Stimulated activated CD8-positive, alpha-beta memory T cell treated with anti-CD3 and anti-CD28 coated beads, Interleukin-12 subunit alpha, Interleukin-12 subunit beta, amount 100 ng/mL, for 4 hours (primary cell): ENCODE measurements around the gene SYDE2.

ENCODE experiments used
- DNase-seq: peaks from one replicate; pipeline ENCODE4 v3.0.0-alpha.2; 2020; ENCODE audit warnings: low read depth

The SYDE2 gene

GRCh38 chr1:85125891-85126290 is 74.9 kb downstream of the SYDE2 start:
- DNase-seq, result no peak

- no peak for DNase-seq
Measured at GRCh38 chr1:85124091-85124490, 76.7 kb downstream of the SYDE2 start.

- DNase-seq, result no peak
Measured at GRCh38 chr1:85122169-85122568, 78.6 kb downstream of the SYDE2 start.

- DNase-seq, result no peak
Measured at GRCh38 chr1:85121744-85122143, 79.1 kb downstream of the SYDE2 start.

- DNase-seq, result no peak
Measured at GRCh38 chr1:85118751-85119150, 82.1 kb downstream of the SYDE2 start.

- no peak for DNase-seq
Measured at GRCh38 chr1:85116856-85117255, 84.0 kb downstream of the SYDE2 start.

GRCh38 chr1:85115933-85116332 is 84.9 kb downstream of the SYDE2 start:
- DNase-seq, result no peak

- DNase-seq, result no peak
Measured at GRCh38 chr1:85111695-85112094, 89.1 kb downstream of the SYDE2 start.

GRCh38 chr1:85109475-85109874 is 91.3 kb downstream of the SYDE2 start:
- DNase-seq, result no peak
